Measurements from ENCODE around the gene SLC66A2.

GRCh38 chr18:79953971-79954651 is 2.7 kb upstream of the SLC66A2 start:
- no peak for TF ChIP-seq CTCF (IDR thresholded peaks at IDR 0.05)
- TF ChIP-seq POLR2A (IDR thresholded peaks at IDR 0.05): no peak

All from testis (tissue), 2 donors.